ENCODE data around the gene GCK. TPM values are rescaled to one million over a fixed set of nuclear protein-coding genes. Genes with fewer than 3 reads are reported as not detected.

GCK gene
- total and polyA plus RNA-seq, 2 of the 13 experiments (the other 11 are each of a cell fraction or from before 2014, with no cell fraction given) = not detected

DNA sequence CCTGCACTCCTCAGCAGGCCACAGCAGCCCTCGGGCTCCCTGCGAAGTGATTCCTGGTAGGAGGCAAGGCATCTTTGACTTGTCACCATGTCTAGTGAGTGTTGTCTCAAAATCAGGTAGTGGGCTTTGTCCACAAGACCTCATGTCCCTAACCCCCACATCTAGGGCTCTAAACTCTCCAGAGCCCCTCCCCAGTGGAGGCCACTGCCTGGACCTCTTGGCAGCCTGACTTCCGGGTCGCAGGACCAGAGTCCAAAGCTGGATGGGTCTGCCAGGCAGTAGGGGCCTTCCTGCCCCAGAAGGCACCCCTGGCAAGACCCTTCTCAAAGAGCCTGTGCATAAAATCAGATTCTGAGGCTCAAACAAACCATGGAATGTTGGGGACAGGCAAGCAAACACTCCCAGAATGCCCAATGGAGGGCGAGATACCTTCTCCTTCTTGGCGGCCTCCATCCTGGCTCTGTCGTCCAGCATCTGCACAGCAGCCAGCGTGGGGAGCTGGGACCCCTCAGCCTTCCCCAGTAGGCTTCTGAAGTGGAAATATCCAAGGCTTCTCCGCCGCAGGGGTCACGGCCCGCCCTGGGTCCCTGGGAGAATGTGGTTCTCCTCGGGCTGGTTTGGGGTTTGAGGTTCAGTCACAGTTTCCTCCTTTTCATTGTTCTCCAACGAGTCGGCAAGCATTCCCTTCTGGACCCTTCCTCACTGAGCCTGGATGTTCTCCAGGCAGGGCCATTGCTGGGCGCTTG lies 586 bp downstream of the GCK start (continued):
- TF ChIP-seq, protein P1, sequence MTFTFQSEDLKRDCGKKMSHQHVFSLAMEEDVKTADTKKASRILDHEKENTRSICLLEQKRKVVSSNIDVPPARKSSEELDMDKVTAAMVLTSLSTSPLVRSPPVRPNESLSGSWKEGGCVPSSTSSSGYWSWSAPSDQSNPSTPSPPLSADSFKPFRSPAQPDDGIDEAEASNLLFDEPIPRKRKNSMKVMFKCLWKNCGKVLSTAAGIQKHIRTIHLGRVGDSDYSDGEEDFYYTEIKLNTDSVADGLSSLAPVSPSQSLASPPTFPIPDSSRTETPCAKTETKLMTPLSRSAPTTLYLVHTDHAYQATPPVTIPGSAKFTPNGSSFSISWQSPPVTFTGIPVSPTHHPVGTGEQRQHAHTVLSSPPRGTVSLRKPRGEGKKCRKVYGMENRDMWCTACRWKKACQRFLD (CRISPR knock-in tag; IDR thresholded peaks at IDR 0.05; ENCODE audit: borderline replicate concordance) = no peak
- TF ChIP-seq, protein P2, sequence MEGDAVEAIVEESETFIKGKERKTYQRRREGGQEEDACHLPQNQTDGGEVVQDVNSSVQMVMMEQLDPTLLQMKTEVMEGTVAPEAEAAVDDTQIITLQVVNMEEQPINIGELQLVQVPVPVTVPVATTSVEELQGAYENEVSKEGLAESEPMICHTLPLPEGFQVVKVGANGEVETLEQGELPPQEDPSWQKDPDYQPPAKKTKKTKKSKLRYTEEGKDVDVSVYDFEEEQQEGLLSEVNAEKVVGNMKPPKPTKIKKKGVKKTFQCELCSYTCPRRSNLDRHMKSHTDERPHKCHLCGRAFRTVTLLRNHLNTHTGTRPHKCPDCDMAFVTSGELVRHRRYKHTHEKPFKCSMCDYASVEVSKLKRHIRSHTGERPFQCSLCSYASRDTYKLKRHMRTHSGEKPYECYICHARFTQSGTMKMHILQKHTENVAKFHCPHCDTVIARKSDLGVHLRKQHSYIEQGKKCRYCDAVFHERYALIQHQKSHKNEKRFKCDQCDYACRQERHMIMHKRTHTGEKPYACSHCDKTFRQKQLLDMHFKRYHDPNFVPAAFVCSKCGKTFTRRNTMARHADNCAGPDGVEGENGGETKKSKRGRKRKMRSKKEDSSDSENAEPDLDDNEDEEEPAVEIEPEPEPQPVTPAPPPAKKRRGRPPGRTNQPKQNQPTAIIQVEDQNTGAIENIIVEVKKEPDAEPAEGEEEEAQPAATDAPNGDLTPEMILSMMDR (CRISPR knock-in tag; IDR thresholded peaks at IDR 0.05) = no peak
- peak; percentile 66 for TF ChIP-seq ELF1 (CRISPR knock-in tag; IDR thresholded peaks at IDR 0.05)
- 0 out of 2 replicates have a peak, but pooled peaks have one; percentile 14 for TF ChIP-seq ELF3 (CRISPR knock-in tag; IDR thresholded peaks at IDR 0.05)
- TF ChIP-seq HDAC2 (CRISPR knock-in tag; IDR thresholded peaks at IDR 0.05) = no peak

DNA sequence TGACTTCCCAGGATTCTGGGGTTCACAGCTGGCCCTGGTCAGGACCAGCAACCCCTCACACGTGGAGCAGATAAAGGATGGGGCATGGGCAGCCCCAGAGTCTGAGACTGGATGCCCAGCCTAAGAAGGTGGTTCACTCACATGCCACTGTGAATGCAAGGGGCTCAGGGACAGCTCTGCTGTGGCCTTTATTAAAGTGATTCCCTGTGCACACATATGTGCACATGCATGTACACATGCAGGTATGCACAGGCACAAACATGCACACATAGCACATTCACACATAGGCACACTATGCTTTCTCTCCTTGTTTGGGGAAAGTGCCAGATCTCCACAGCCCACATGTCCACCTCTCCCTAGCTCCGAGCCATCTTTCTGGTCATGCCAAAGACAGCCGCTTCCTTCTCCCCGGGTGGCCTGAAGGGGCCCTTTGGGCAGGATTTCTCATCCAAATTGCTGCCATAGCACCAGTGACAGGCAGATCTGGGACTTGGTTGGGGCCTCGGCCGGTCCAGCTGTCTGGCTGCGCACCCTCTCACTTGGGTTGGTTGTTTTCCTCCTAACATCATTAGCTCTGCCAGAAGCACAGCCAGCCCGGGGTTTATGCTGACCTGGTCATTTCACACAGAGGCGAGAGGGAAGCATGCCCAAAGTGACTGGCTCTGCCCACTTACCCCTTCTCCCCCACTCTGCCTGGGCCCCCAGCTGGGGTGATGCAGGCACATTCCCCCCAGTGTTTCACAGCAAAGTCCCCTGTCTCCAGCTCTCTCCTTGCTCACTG lies 1.4 kb downstream of the GCK start:
- no TSS peak for BruUV-seq (replicated peaks)

More for the DNA sequence above, 1.4 kb downstream of the GCK start:
- Histone ChIP-seq H3K4me1 (ENCODE audit: insufficient read depth, low read length) (peaks cover 8% of the 10 kb centered on the region; the same call in 1 of the 2 replicates), H3K4me3 (replicated peaks in 1 of 3; ENCODE audit: insufficient read depth in 1 of 3, low read depth in 2 of 3, low read length in 3 of 3) (peak overlapping the region in 1 of 3 experiments; percentile 11; a peak in 1 of 6 replicates), H3K9me3 (ENCODE audit: low read length) (peaks cover 5% of the 10 kb centered on the region), H3K79me2 (ENCODE audit: insufficient read depth, low read length) (no peaks in the 10 kb centered on the region), H2AFZ (ENCODE audit: low read length) (no peak overlapping the region), H4K20me1 (ENCODE audit: insufficient read depth, low read length) (no peaks in the 10 kb centered on the region), H3K36me3 (replicated peaks in 1 of 2; ENCODE audit: control insufficient read depth in 1 of 2, insufficient read depth in 2 of 2, low read length in 2 of 2) (no peaks in the 10 kb centered on the region), H3K4me2 (ENCODE audit: low read depth, low read length) (peak overlapping the region; percentile 37; the same call in 1 of the 2 replicates), H3K9ac (ENCODE audit: insufficient read depth, low read depth, low read length) (no peak overlapping the region), H3K27ac (ENCODE audit: extremely low read length, insufficient read depth, low read length) (no peak overlapping the region), H3K27me3 (ENCODE audit: control insufficient read depth in 1 of 2, insufficient read depth in 2 of 2, low read length in 2 of 2) (peaks cover 2 to 15% of the 10 kb centered on the region in 2 experiments; a peak in 3 of 5 replicates)
- TF ChIP-seq ZNF83 (CRISPR knock-in tag; IDR thresholded peaks at IDR 0.05; ENCODE audit: borderline replicate concordance) (no peak), MAFK (conservative IDR thresholded peaks at IDR 0.05 in 1 of 2, IDR thresholded peaks at IDR 0.05 in 1 of 2; ENCODE audit: low read length in 2 of 2) (peak; percentile 73), MAFF (IDR thresholded peaks at IDR 0.05; ENCODE audit: low read depth, low read length) (peak; percentile 29; the same call in 1 of the 2 replicates)
- FAIRE-seq (no peak), ATAC-seq (no peak), DNase-seq (ENCODE audit: low spot score) (no peak)
- in situ Hi-C loops (cut with HindIII; ENCODE audit: extremely low pct_ligation_motif_present, low pct_unique_long_range_greater_than_20kb) (no loop called here), intact Hi-C loops (cut with micrococcal nuclease; ENCODE audit: unreplicated experiment) (loop anchor here (5.0 kb wide), 1 partner anchor 934 kb away; no protein-coding TSS in a partner anchor)
- CTCF ChIA-PET (ENCODE audit: low intra/inter-chr PET ratio, low total read pairs) = no interaction called here
- POLR2A ChIA-PET = no interaction called here
- 55% methylated on average over 7 of the region's 9 CpGs for WGBS (ENCODE audit: low lambda C conversion rate)

All from HepG2 (cell line).